HFFc6 (cell line): ENCODE measurements around the gene NAA10. TPM values are rescaled to one million over a fixed set of nuclear protein-coding genes. Genes with fewer than 3 reads are reported as not detected.

Source experiments
- DNase-seq: peaks from one replicate; pipeline ENCODE4 v3.0.0-alpha.2; 2018
- H3K27ac Mint-ChIP-seq: 2 replicates; pipeline ENCODE4 v1.8.0; 2020; ENCODE audit warnings: mild to moderate bottlenecking, mixed read lengths
- H3K27me3 Mint-ChIP-seq: 2 replicates; pipeline ENCODE4 v1.8.0; 2021; ENCODE audit warnings: mild to moderate bottlenecking, moderate library complexity, mixed read lengths; ENCODE audit not compliant: insufficient read depth
- H3K36me3 Mint-ChIP-seq: 2 replicates; pipeline ENCODE4 v1.8.0; 2021; ENCODE audit warnings: low read depth, mixed read lengths
- H3K4me1 Mint-ChIP-seq: 2 replicates; pipeline ENCODE4 v1.8.0; 2020; ENCODE audit warnings: low read depth, mixed read lengths
- H3K4me3 Mint-ChIP-seq: 2 replicates; pipeline ENCODE4 v1.8.0; 2020; ENCODE audit warnings: mild to moderate bottlenecking, moderate library complexity, mixed read lengths
- H3K9me3 Mint-ChIP-seq: 2 replicates; pipeline ENCODE4 v1.8.0; 2020; ENCODE audit warnings: mild to moderate bottlenecking, mixed read lengths
- CTCF ChIP-seq: fragments of 200-600 bp; sonication (generic); IDR thresholded peaks from 2 replicates; pipeline ENCODE4 v1.5.0; 2021; ENCODE audit warnings: antibody characterized with exemption, mild to moderate bottlenecking
- total RNA-seq, 6 experiments: library from RNA; stranded (reverse); fragmentation: NEBNext Ultra II Directional; extraction: Animal tissue kit (Norgen Biotek cat#: 25700); gene quantifications; 2 replicates in 1 of 6; 3 replicates in 5 of 6; pipeline ENCODE4 v1.2.3, GENCODE V29; 2021

The NAA10 gene
- total RNA-seq, 6 experiments from 2014 or later, result 130 to 160 (median 146) TPM

GRCh38 chrX:153965406-153965805, 30.6 kb upstream of the NAA10 start:
- no peak for DNase-seq
- Mint-ChIP-seq H3K27ac (no peak overlapping the region), H3K4me3 (no peak overlapping the region), H3K27me3 (peaks cover 1% of the 10 kb centered on the region; the same call in 1 of the 2 replicates), H3K9me3 (no peaks in the 10 kb centered on the region), H3K36me3 (peaks cover 8% of the 10 kb centered on the region; the same call in 1 of the 2 replicates), H3K4me1 (peaks cover 26% of the 10 kb centered on the region)
- TF ChIP-seq CTCF, result no peak

GRCh38 chrX:153964105-153964504, 29.3 kb upstream of the NAA10 start:
- H3K27ac Mint-ChIP-seq, result no peak overlapping the region
- no peak for TF ChIP-seq CTCF
- no peaks in the 10 kb centered on the region for H3K9me3 Mint-ChIP-seq
- H3K4me3 Mint-ChIP-seq, result no peak overlapping the region
- no peak for DNase-seq
- peaks cover 5% of the 10 kb centered on the region; the same call in 1 of the 2 replicates for H3K36me3 Mint-ChIP-seq
- H3K27me3 Mint-ChIP-seq, result peaks cover 2% of the 10 kb centered on the region; the same call in 1 of the 2 replicates
- peaks cover 26% of the 10 kb centered on the region for H3K4me1 Mint-ChIP-seq

- peaks cover 2% of the 10 kb centered on the region; the same call in 1 of the 2 replicates for H3K27me3 Mint-ChIP-seq
- H3K36me3 Mint-ChIP-seq, result peaks cover 5% of the 10 kb centered on the region; the same call in 1 of the 2 replicates
- H3K4me1 Mint-ChIP-seq, result peaks cover 26% of the 10 kb centered on the region
- H3K27ac Mint-ChIP-seq, result no peak overlapping the region
- no peak for TF ChIP-seq CTCF
- no peaks in the 10 kb centered on the region for H3K9me3 Mint-ChIP-seq
- DNase-seq, result no peak
- H3K4me3 Mint-ChIP-seq, result no peak overlapping the region
These were observed 28.7 kb upstream of the NAA10 start for GRCh38 chrX:153963546-153963945.

GRCh38 chrX:153961292-153961691, 26.5 kb upstream of the NAA10 start:
- no peaks in the 10 kb centered on the region for H3K9me3 Mint-ChIP-seq
- no peak overlapping the region for H3K4me3 Mint-ChIP-seq
- H3K36me3 Mint-ChIP-seq, result no peaks in the 10 kb centered on the region
- no peak for TF ChIP-seq CTCF
- no peak for DNase-seq
- H3K27me3 Mint-ChIP-seq, result 0 out of 2 replicates have a peak, but pooled peaks cover 4% of the 10 kb centered on the region
- H3K4me1 Mint-ChIP-seq, result peaks cover 4% of the 10 kb centered on the region
- H3K27ac Mint-ChIP-seq, result no peak overlapping the region

- Mint-ChIP-seq H3K27me3 (0 out of 2 replicates have a peak, but pooled peaks cover 4% of the 10 kb centered on the region), H3K4me1 (no peaks in the 10 kb centered on the region), H3K9me3 (no peaks in the 10 kb centered on the region), H3K4me3 (no peak overlapping the region), H3K27ac (no peak overlapping the region), H3K36me3 (no peaks in the 10 kb centered on the region)
- TF ChIP-seq CTCF, result no peak
- no peak for DNase-seq
These were observed 25.9 kb upstream of the NAA10 start for GRCh38 chrX:153960786-153961185.

- no peak overlapping the region for H3K27ac Mint-ChIP-seq
- no peaks in the 10 kb centered on the region for H3K36me3 Mint-ChIP-seq
- H3K27me3 Mint-ChIP-seq, result peaks cover 4% of the 10 kb centered on the region; the same call in 1 of the 2 replicates
- TF ChIP-seq CTCF, result no peak
- H3K4me3 Mint-ChIP-seq, result no peak overlapping the region
- H3K4me1 Mint-ChIP-seq, result no peaks in the 10 kb centered on the region
- no peaks in the 10 kb centered on the region for H3K9me3 Mint-ChIP-seq
- no peak for DNase-seq
These were observed 25.2 kb upstream of the NAA10 start for GRCh38 chrX:153960077-153960476.
